Esophagus squamous epithelium (tissue), 4 donors: ENCODE measurements around the gene BBS10.
A peak's percentile ranks its signal among the peaks of the same experiment; 100 is the strongest.

Experiments used
- CTCF ChIP-seq, 6 experiments: fragments of 450-650 bp in 4 of 6; fragments of 200-600 bp in 2 of 6; sonication (generic) in 2 of 6; IDR thresholded peaks; one replicate each; pipeline ENCODE4 v1.5.1; 2016 to 2019; ENCODE audit warnings: antibody characterized with exemption in 6 of 6, mild to moderate bottlenecking in 4 of 6, moderate library complexity in 4 of 6
- POLR2A ChIP-seq, 4 donors: fragments of 450-650 bp; IDR thresholded peaks; one replicate each; pipeline ENCODE4 v1.6.1; 2017; ENCODE audit warnings: antibody characterized with exemption in 4 of 4, mild to moderate bottlenecking in 4 of 4, moderate library complexity in 3 of 4

GRCh38 chr12:76346798-76347420 is 1.3 kb downstream of the BBS10 start:
- TF ChIP-seq CTCF (IDR thresholded peaks at IDR 0.05), result peak in 2 of 6 experiments; percentile 9 to 49
- TF ChIP-seq POLR2A (IDR thresholded peaks at IDR 0.05), result no peak
